Measurements from ENCODE around the gene TFR2.

DNA sequence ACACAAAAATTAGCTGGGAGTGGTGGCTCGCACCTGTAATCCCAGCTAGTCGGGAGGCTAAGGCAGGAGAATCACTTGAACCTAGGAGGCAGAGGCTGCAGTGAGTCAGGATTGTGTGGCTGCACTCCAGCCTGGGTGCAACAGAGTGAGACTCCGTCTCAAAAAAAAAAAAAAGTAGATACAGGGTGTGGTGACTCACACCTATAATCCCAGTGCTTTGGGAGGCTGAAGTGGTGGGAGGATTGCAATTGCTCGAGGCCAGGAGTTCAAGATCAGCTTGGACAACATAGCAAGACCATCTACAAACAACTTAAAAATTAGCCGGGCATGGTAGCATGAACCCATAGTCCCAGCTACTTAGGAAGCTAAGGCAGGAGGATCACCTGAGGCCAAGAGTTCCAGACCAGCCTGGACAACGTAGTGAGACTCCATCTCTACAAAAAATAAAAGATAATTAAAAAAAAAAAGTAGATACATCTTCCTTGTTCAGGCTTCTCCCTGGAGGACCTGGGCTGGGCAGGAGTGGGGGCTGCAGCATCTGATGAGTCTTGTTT, 27.0 kb downstream of the TFR2 start:
- TF ChIP-seq, protein P1, sequence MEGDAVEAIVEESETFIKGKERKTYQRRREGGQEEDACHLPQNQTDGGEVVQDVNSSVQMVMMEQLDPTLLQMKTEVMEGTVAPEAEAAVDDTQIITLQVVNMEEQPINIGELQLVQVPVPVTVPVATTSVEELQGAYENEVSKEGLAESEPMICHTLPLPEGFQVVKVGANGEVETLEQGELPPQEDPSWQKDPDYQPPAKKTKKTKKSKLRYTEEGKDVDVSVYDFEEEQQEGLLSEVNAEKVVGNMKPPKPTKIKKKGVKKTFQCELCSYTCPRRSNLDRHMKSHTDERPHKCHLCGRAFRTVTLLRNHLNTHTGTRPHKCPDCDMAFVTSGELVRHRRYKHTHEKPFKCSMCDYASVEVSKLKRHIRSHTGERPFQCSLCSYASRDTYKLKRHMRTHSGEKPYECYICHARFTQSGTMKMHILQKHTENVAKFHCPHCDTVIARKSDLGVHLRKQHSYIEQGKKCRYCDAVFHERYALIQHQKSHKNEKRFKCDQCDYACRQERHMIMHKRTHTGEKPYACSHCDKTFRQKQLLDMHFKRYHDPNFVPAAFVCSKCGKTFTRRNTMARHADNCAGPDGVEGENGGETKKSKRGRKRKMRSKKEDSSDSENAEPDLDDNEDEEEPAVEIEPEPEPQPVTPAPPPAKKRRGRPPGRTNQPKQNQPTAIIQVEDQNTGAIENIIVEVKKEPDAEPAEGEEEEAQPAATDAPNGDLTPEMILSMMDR (IDR thresholded peaks at IDR 0.05), result no peak
- no peak for TF ChIP-seq POLR2A (IDR thresholded peaks at IDR 0.05)
